ENCODE data around the gene JAKMIP3.
"Not testable (repeated sequence)": the region's sequence is repeated elsewhere in the genome, so short reads cannot be mapped to it uniquely, and the experiment has no call there.

Gene JAKMIP3

DNA sequence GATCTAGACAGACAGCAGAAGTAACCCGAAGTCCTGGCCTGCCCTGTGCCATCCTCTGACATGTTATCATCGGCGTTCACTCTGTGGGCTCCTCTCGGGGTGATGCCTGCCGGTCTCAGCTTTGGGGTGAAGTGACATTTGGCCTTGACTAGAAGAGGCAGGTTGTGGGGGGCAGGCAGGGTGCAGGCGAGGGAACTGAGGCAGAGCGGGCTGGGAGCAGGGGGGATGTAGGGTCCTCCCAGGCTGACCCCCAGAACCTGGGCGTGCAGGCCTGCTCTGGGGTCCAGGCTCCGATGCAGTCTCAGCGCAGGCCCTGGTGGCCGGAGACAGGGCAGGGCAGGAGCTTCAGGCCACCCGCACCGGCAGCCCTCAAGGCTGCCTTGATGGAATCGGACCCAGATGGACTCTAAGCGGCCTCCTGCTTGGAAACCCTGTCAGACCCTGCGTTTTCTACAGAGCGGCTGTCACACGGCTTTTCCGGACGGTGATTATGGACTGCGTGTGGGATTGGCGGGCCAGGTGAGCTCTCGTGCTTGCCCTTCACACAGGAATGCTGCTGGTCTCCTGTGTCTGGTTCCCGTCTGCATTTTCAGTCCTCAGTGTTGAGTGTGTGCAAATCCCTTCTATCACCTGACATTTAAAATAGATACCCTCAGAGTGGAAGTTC is 842 bp upstream of the JAKMIP3 start:
- no peak for DNase-seq (ENCODE audit: low read depth in 2 of 2)

DNA sequence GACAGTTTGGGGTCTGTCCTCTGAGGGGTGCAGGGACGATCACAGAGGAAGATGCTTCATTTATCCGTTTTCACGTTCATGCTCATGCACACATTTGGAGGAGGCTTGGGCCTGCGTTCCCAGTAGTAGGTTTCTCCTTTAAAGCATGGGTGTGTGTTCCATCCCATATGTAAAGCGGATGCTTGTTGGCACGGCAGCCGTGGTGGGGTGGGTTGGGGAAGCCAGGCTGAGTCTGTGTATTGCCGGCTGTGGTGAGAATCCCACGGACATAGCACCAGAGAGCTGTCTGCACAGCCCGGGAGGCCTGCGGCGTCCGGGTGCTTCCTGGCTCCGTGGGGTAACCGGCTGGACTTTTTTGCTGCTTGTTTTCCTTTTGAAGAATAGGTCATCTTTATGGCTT is 440 bp downstream of the JAKMIP3 start:
- DNase-seq (ENCODE audit: low read depth in 2 of 2): no peak

DNA sequence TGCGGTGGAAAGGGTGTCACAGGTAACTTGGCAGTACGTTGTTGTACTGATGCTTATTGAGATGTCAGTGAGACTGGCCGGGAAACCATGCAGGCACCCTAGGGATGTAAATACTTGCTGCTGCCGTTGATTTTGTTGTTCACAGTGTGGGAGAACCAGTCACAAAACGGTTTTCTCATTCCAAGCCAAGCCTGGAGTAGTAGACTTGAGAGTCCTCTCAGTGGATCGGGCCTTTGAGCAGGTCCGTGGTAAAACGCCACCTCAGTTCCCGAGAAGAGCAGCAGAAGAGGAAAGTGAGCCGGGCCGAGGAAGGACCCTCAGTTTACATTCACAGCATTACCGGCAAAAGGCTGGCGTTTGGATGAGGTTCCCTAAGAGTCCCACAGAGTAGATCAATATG is 1.1 kb downstream of the JAKMIP3 start:
- DNase-seq (ENCODE audit: low read depth in 2 of 2): no peak

DNA sequence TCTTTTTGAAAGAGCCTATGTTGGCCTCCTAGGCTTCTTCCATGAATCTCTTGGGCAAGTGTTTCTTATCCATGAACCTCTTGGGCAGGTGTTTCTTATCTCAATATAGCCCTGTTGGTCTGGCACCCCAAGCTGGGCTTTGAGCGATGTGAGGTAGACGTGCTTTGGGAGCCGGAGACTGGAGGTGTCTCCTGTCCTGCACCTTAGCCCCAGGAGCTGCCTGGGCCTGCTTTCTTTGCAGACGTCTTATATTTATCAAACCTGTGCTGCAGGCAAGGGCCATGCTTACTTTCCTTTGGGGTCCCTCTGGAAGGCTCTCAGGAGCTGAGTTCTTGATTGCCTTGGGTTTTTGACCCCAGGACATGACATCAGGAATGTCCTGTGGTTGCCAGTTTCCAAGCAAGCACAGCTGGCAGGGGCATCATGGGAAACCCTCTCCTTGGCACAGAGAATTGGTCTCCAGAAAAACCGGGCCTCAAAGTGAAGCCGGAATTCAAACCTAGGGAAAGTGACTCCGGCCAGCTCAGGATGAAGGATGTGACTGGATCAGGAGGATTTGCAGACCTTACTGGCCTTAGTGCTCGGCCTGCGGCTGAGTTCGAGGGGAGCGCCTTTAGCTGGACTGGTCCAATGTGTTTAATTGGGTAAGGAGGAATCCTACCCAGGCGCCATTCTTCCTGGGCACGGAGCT is 2.8 kb downstream of the JAKMIP3 start:
- DNase-seq (ENCODE audit: low read depth in 2 of 2): no peak

DNA sequence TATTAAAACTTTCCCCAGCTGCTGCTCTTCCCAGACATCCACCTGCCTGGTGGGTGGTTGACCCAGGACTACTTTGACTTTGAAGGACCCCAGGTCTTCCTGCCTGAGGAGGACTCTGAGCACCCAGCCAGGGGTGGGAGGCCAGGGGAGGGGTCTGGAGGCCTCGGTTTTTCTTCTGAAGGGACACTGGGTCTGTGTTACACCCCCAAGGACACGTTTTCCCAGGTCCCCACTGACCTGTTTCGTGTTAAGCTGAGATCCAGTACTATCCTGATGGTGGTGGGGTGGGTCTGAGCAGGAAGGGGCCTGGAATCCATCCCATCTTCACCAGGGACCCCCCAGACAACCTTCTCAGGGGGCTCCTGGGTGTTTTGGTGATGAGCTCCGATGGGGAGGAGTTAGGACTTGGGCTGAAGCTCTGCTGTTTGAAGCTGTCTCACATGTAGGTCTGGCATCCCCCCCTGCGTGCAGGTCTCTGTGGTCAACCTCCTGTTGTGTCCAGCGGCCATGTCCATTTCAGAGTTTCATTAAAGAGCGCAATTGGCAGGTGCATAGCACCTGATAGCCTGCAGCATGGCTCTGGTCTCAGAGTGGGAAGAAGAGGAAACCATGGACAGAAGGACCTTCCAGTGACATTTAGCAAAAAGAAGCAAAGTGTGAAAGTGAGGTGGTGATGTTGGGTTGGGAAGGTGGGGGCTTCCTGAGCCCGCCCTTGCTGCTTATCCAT is 3.5 kb downstream of the JAKMIP3 start:
- DNase-seq (ENCODE audit: low read depth in 2 of 2): no peak

GRCh38 chr10:132069849-132070182 is 4.1 kb downstream of the JAKMIP3 start:
- no peak for DNase-seq (ENCODE audit: low read depth in 2 of 2)

DNA sequence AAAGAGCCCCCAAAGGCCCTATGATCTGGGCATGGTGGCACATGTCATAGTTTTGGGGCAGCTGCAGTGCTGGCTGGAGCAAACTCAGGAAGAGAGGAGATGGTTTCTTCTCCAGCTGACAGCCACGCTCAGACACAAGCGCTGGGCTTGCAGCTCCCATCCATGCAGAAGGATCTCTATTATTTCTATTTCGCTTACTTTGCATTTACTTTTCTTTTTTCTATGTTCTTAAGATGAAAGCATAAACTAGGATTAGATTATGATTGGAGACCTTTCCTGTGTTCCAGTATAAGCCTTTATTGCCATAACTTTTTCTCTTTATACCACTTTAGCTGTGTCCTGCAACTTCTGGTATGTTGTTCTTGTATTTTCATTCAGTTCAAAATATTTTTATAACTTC is 5.0 kb downstream of the JAKMIP3 start:
- DNase-seq (ENCODE audit: low read depth in 2 of 2): no peak

- DNase-seq (ENCODE audit: low read depth in 2 of 2): no peak
Measured at GRCh38 chr10:132071667-132072066, 5.9 kb downstream of the JAKMIP3 start.

- no peak for DNase-seq (ENCODE audit: low read depth in 2 of 2)
Measured at GRCh38 chr10:132075909-132076577, 10.3 kb downstream of the JAKMIP3 start.

GRCh38 chr10:132076578-132077081 is 10.9 kb downstream of the JAKMIP3 start:
- no peak for DNase-seq (ENCODE audit: low read depth in 2 of 2)

DNA sequence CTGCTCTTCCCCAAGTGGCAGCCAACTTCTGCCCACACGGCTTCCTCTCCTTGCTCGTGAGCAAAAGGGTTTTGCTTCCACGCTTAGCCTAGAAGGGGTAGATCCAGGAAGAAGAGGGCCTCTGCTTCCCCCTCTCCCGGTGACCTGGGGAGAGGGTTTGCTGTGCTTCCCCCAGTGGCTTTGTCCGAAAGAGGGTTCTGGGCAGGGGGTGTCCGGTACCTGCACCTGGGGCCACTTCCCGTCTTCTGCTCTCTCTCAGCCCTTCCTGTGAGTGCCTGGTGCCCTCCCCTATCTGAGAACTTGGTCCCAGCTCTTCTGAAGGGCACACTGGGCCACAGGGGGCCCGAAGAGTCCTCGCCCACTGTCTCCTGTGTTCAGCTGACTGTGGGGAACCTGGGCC is 11.3 kb downstream of the JAKMIP3 start:
- no peak for DNase-seq (ENCODE audit: low read depth in 2 of 2)

GRCh38 chr10:132078746-132079345 is 13.1 kb downstream of the JAKMIP3 start:
- DNase-seq (ENCODE audit: low read depth in 2 of 2): no peak

DNA sequence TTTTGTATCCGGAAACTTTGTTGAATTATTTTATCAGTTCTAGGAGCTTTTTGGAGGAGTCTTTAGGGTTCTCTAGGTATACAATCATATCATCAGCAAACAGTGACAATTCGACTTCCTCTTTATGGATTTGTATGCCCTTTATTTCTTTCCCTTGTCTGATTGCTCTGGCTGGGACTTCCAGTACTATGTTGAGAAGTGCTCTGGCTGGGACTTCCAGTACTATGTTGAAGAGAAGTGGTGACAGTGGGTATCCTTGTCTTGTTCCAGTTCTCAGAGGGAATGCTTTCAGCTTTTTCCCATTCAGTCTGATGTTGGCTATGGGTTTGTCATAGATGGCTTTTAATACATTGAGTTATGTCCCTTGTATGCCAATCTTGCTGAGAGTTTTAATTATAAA is 18.6 kb downstream of the JAKMIP3 start:
- not testable (repeated sequence) for DNase-seq (ENCODE audit: low read depth in 2 of 2)

- not testable (repeated sequence) for DNase-seq (ENCODE audit: low read depth in 2 of 2)
Measured at GRCh38 chr10:132093236-132093635, 27.5 kb downstream of the JAKMIP3 start.

DNA sequence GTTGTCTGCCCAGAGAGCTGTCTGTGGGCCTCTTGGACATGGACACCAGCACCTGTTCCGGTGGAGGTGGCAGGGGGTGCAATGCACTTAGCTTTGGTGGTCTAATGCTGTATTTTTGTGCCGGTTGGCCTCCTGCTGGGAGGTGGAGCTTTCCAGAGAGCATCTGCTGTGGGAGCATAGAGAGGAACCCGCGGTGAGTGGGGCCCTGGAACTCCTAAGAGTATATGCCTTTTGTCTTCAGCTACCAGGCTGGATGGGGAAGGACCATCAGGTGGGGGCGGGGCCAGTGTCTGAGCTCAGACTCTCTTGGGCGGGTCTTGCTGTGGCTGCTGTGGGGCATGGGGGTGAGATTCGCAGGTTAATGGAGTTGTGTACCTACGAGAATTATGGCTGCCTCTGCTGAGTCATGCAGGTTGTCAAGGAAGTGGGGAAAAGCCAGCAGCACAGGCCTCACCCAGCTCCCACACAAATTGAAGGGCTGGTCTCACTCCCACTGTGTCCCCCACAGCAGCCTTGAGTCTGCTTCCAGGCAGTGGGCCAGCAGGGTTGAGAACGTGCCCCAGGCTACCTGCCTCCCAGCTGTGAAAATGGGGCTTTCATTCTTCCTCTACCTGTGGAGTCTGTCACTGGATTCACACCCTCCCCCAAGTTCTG is 29.0 kb downstream of the JAKMIP3 start:
- DNase-seq (ENCODE audit: low read depth in 2 of 2): no peak

DNA sequence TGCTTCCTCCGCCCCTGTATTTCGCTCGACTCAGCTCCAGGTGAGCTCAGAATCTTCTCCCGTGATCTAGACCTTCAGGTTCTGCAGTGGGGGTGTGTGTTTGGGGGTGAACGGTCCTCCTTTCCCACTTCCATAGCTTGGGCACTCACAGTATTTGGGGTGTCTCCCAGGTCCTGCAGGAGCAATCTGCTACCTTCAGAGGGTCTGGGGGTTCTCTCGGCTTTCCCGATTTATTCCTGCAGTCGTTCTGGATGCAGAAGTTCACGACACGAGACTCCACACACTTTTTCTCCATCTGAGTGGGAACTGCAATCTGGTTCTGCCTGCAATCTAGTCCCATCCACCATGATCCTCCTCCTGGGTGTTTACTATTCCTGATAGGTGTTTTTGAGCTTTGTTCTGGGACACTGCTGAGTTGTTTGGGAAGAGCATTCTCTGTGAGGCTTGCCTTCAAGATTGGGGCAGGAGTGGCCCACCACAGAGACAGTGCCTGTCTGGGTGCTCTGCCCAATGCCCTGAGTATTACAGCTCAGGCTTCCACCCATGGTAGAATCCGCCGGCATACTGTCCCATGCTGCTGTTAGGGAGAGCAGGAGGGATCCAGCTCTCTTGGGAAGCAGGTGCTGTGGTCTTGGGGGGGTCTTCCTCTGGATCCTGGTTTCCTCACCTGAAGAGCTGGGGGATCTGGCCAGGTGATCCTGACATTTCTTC is 29.8 kb downstream of the JAKMIP3 start:
- no peak for DNase-seq (ENCODE audit: low read depth in 2 of 2)

DNA sequence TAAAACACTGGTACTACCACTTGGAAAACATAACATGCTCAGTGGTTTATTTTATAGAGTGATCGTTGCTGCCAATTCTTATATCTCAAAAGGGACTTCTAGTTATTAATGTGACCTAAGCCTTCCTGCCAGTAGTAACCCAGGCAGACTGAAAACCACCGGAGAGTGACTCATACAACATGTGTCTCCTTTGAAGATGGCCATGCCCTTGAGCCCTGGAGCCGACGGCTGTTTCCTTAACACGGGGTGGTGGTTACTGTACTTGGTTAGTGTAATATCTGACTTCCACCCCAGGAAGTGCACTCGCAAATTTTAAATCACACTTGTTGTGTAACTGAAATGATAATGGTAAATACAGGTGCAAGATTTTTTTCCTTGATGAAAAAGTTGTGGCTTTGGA is 30.5 kb downstream of the JAKMIP3 start:
- no peak for DNase-seq (ENCODE audit: low read depth in 2 of 2)

DNA sequence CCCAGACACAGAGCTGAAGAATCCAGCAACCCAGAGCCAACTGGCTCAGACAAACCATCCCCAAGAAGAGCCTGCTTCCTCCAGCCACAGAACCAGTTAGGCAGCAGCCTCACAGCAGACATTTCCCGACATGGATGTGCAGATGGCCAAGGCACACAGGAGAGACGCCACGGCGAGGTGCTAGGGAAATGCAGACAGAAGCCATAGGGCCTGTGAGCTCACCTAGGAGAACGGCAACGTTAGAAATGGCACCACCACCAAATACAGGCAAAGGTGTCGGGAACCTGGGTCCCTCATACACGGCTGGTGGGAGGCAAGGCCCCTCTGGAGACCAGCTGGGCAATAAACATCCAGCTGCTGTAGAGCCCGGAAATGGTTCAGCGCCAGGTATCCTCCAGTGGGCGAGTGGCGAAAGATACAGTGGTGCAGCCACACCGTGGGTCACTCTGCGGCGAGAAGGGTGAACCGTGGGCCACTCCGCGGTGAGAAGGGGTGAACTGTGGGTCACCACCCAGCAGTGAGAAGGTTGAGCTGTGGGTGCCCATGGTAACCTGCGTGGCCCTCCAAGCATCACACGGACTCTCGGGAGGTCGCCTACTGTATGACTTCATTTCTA is 31.2 kb downstream of the JAKMIP3 start:
- no peak for DNase-seq (ENCODE audit: low read depth in 2 of 2)

DNA sequence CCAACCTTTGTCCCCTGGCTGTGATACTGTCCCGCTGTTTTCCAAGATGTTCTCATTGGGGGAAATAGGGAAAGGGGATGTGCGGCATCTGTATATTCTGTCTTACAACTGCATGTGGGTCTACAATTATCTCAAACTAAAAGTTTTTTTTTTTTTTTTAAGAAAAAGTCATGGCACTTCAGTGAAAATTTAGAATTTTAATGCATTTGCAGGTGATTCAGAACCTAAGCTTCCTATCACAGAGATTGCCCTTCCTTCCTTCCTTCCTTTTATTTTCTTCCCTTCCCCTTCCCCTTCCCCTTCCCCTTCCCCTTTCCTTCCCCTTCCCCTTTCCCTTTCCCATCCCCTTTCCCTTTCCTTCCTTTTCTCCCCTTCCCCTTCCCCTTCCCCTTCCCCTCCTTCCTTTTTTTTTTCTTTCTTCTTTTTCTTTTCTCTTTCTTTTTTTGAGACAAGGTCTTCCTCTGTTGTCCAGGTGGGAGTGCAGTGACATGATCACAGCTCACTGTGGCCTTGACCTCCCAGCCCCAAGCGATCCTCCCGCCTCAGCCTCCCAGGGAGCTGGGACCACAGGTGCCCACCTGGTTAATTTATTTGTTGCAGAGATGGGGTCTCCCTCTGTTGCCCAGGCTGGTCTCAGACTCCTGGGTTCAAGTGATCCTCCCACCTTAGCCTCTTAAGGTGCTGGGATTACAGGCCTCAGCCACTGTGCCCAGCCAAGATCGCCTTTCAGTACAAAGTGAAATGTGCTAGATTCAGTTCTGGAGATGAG is 32.0 kb downstream of the JAKMIP3 start:
- no peak for DNase-seq (ENCODE audit: low read depth in 2 of 2)
